K562 (cell line): ENCODE data around the gene ACOD1. TPM values are rescaled to one million over a fixed set of nuclear protein-coding genes. Genes with fewer than 3 reads are reported as not detected.

Source experiments
- ATAC-seq: fragments of 200-7000 bp; cut with Tn5 transposase; 3 replicates; pipeline ENCODE4 v1.9.1; 2020; ENCODE audit warnings: moderate library complexity
- BruUV-seq: library from RNA; stranded (reverse); fragments of 400-500 nt; replicated peaks from 2 replicates; lab custom pipeline; 2021; lab: Mats Ljungman, UMichigan
- CTCF ChIA-PET: fragments of 300-600 bp; formaldehyde crosslinking; extraction: SDS; loops from one replicate; lab custom pipeline; 2021; ENCODE audit warnings: low intra/inter-chr PET ratio; lab: Yijun Ruan, JAX
- POLR2A ChIA-PET: fragments of 300-600, 350-650 bp; sonication (Branson Sonifier 250); formaldehyde crosslinking; extraction: SDS; loops from one replicate; lab custom pipeline; 2021; ENCODE audit warnings: antibody characterized with exemption, inconsistent platforms; lab: Yijun Ruan, JAX
- DNase-seq, 4 experiments: peaks; one replicate each; pipeline versions ENCODE4 v3.0.0 to v3.0.0-alpha.2; 2011 to 2018; ENCODE audit warnings: low spot score in 3 of 4, mixed read lengths in 3 of 4; ENCODE audit errors: extremely low read depth in 1 of 4
- FAIRE-seq: peaks from 2 replicates; lab custom pipeline; 2011; peaks lifted over from hg19 to GRCh38; lab: Jason Lieb, UNC
- H2AFZ ChIP-seq: 2 replicates; pipeline ENCODE4 v1.6.0; 2011; ENCODE audit warnings: low read depth, low read length, control low read depth, inconsistent platforms
- H3K27ac ChIP-seq: fragments of 200-600 bp; 3 replicates; pipeline ENCODE4 v1.8.0; 2011; ENCODE audit warnings: low read depth, mild to moderate bottlenecking, control low read depth, inconsistent platforms, low read length, moderate library complexity, mixed read lengths; ENCODE audit errors: extremely low read depth
- H3K27me3 ChIP-seq, 2 experiments: fragments of 300-600 bp in 1 of 2; 2 replicates in 1 of 2; 3 replicates in 1 of 2; pipeline versions ENCODE4 v1.6.0 to v1.8.0; 2011; ENCODE audit warnings: inconsistent platforms in 2 of 2, low read length in 2 of 2, mild to moderate bottlenecking in 1 of 2, mixed read lengths in 1 of 2, moderate library complexity in 1 of 2; ENCODE audit not compliant: control insufficient read depth in 2 of 2, insufficient read depth in 2 of 2
- H3K36me3 ChIP-seq: fragments of 300-600 bp; 3 replicates; pipeline ENCODE4 v1.8.0; 2011; ENCODE audit warnings: mild to moderate bottlenecking, low read length, inconsistent platforms; ENCODE audit not compliant: control insufficient read depth, insufficient read depth
- H3K4me1 ChIP-seq, 2 experiments: fragments of 200-600 bp in 1 of 2; replicated peaks in 1 of 2; 2 replicates in 1 of 2; 3 replicates in 1 of 2; pipeline versions ENCODE4 v1.5.1 to v1.8.0; 2011; ENCODE audit warnings: inconsistent platforms in 2 of 2, low read length in 2 of 2, mild to moderate bottlenecking in 1 of 2, mixed read lengths in 1 of 2, moderate library complexity in 1 of 2; ENCODE audit not compliant: control insufficient read depth in 2 of 2, insufficient read depth in 2 of 2
- H3K4me2 ChIP-seq: 2 replicates; pipeline ENCODE4 v1.6.1; 2011; ENCODE audit warnings: low read length, control low read depth, inconsistent platforms, mixed read lengths; ENCODE audit not compliant: insufficient read depth
- H3K4me3 ChIP-seq: fragments of 200-600 bp; sonication (generic), shearing (Covaris generic); 2 replicates; pipeline ENCODE4 v1.5.1; 2016; ENCODE audit warnings: control low read depth, inconsistent platforms
- H3K79me2 ChIP-seq: fragments of 200-600 bp; 3 replicates; pipeline ENCODE4 v1.8.0; 2011; ENCODE audit warnings: low read length, inconsistent platforms; ENCODE audit not compliant: control insufficient read depth, insufficient read depth
- H3K9ac ChIP-seq, 2 experiments: 2 replicates each; pipeline versions ENCODE4 v1.6.0 to v1.6.1; 2011; ENCODE audit warnings: low read depth in 2 of 2, low read length in 2 of 2, control low read depth in 1 of 2, inconsistent platforms in 1 of 2, mild to moderate bottlenecking in 1 of 2, mixed read lengths in 1 of 2; ENCODE audit not compliant: insufficient read depth in 1 of 2
- H3K9me1 ChIP-seq: one replicate; pipeline ENCODE4 v1.6.0; 2011; ENCODE audit warnings: inconsistent platforms, mild to moderate bottlenecking, low read length, moderate library complexity; ENCODE audit not compliant: control insufficient read depth, insufficient read depth
- H3K9me3 ChIP-seq: replicated peaks from 2 replicates; pipeline ENCODE4 v1.5.1; 2011; ENCODE audit warnings: low read depth, low read length, inconsistent platforms; ENCODE audit not compliant: control insufficient read depth, insufficient read depth
- H4K20me1 ChIP-seq: replicated peaks from 2 replicates; pipeline ENCODE4 v1.6.1; 2011; ENCODE audit warnings: low read length, inconsistent platforms, mixed read lengths; ENCODE audit not compliant: control insufficient read depth, insufficient read depth
- AFF1 ChIP-seq, 2 experiments: fragments of 450-650 bp; IDR thresholded peaks; 2 replicates each; pipeline ENCODE4 v1.6.1; 2018; ENCODE audit warnings: mild to moderate bottlenecking in 2 of 2, low read depth in 1 of 2; ENCODE audit not compliant: partially characterized antibody in 2 of 2
- CHD2 ChIP-seq: IDR thresholded peaks from 2 replicates; pipeline ENCODE4 v1.6.1; 2011; ENCODE audit warnings: low read depth, low read length
- HMGN3 ChIP-seq: IDR thresholded peaks from 2 replicates; pipeline ENCODE4 v1.6.1; 2011; ENCODE audit warnings: borderline replicate concordance, low read depth, mild to moderate bottlenecking, mixed read lengths, low read length; ENCODE audit not compliant: insufficient read length; ENCODE audit errors: extremely low read depth
- ZNF354B ChIP-seq: fragments of 250-450 bp; sonication (Bioruptor Pico); IDR thresholded peaks from 2 replicates; pipeline ENCODE4 v1.4.0; 2020
- WGBS: fragments of 100-300 bp; shearing (Covaris generic); methylation state at CpG from one replicate; pipeline ENCODE4 v1.1.6; 2016; ENCODE audit warnings: low coverage, mixed read lengths; ENCODE audit not compliant: insufficient coverage; ENCODE audit errors: missing lambda C conversion rate; 5-methylcytosine and 5-hydroxymethylcytosine counted together
- in situ Hi-C: fragments of 300-500 bp; cut with MboI; formaldehyde crosslinking; loops from 4 replicates; pipeline ENCODE4 v1.15.0; 2018; ENCODE audit warnings: inconsistent platforms, mixed read lengths
- intact Hi-C: fragments of 100-400 bp; cut with micrococcal nuclease; formaldehyde crosslinking; loops from 2 replicates; pipeline ENCODE4 v1.14.2; 2022
- polyA plus RNA-seq, 8 experiments: library from polyadenylated mRNA; depleted of rRNA in 4 of 8; stranded (reverse) in 5 of 8; unstranded in 3 of 8; fragments of >200 nt; fragmentation: Nextera tagmentation in 2 of 8; fragmentation: Illumina TruSeq in 1 of 8; extraction: Ambion mirVana in 2 of 8; extraction: Trizol in 1 of 8; gene quantifications; 2 replicates each; pipeline versions ENCODE4 v1.2.1 to v1.2.3, GENCODE V29; 2011 to 2014; ENCODE audit warnings: inconsistent platforms in 1 of 8, missing spikeins in 1 of 8
- total RNA-seq, 7 experiments: library from RNA; depleted of rRNA in 6 of 7; stranded (reverse); fragments of >200 nt in 6 of 7; fragmentation: Illumina TruSeq in 2 of 7; extraction: Trizol in 2 of 7; gene quantifications; 2 replicates each; pipeline versions ENCODE4 v1.2.1 to v1.2.3, GENCODE V29; 2011 to 2021; ENCODE audit warnings: low replicate concordance in 1 of 7

ACOD1 gene
- total and polyA plus RNA-seq, 9 of the 15 experiments (the other 6 are each of a cell fraction or from before 2014, with no cell fraction given) = not detected

- TF ChIP-seq AFF1 (IDR thresholded peaks at IDR 0.05; ENCODE audit: low read depth in 1 of 2, partially characterized antibody in 2 of 2) (no peak), HMGN3 (no peak)
- TF ChIP-seq, all 486 proteins: peak for 0
Measured at GRCh38 chr13:76928456-76928855, 19.9 kb upstream of the ACOD1 start (continued).

GRCh38 chr13:76929320-76929719 lies 19.0 kb upstream of the ACOD1 start:
- H2AFZ ChIP-seq = peak overlapping the region; percentile 33; the same call in 1 of the 2 replicates

More at GRCh38 chr13:76929320-76929719, 19.0 kb upstream of the ACOD1 start:
- no peaks in the 10 kb centered on the region for H3K36me3 ChIP-seq
- H3K79me2 ChIP-seq = no peaks in the 10 kb centered on the region
- DNase-seq = no peak
- ChIA-PET CTCF (no interaction called here), POLR2A (no interaction called here)
- no peak overlapping the region for H3K9ac ChIP-seq
- no peaks in the 10 kb centered on the region for H3K9me1 ChIP-seq
- no peak overlapping the region for H3K4me3 ChIP-seq
- no peaks in the 10 kb centered on the region for H3K27me3 ChIP-seq
- no TSS peak for BruUV-seq
- H3K27ac ChIP-seq = no peak overlapping the region
- H4K20me1 ChIP-seq = no peaks in the 10 kb centered on the region
- no peak for FAIRE-seq
- intact Hi-C loops = no loop called here
- 15% methylated on average over 7 of the region's 8 CpGs for WGBS
- in situ Hi-C loops = no loop called here
- no peak overlapping the region for H3K4me2 ChIP-seq
- TF ChIP-seq CHD2 (peak; percentile 64), ZNF354B (no peak)
- H3K4me1 ChIP-seq = no peaks in the 10 kb centered on the region
- no peak; the same call in 1 of the 3 replicates for ATAC-seq
- H3K9me3 ChIP-seq = no peaks in the 10 kb centered on the region
